Kidney (tissue), 14 donors: ENCODE data around the gene HSFX3. TPM values are rescaled to one million over a fixed set of nuclear protein-coding genes. Genes with fewer than 3 reads are reported as not detected.
"Not testable (repeated sequence)": the region's sequence is repeated elsewhere in the genome, so short reads cannot be mapped to it uniquely, and the experiment has no call there.

Source experiments
- DNase-seq, 5 donors: peaks; one replicate each; pipeline ENCODE4 v3.0.0-alpha.2; 2013 to 2020
- FAIRE-seq: peaks from 2 replicates; lab custom pipeline; 2012; peaks lifted over from hg19 to GRCh38; lab: Jason Lieb, UNC
- H3K27ac ChIP-seq, 2 donors: one replicate each; pipeline ENCODE4 v1.7.0; 2013; ENCODE audit warnings: low read depth in 2 of 2, low read length in 2 of 2, inconsistent platforms in 1 of 2
- H3K27me3 ChIP-seq: one replicate; pipeline ENCODE4 v1.7.1; 2013; ENCODE audit warnings: low read length, inconsistent platforms; ENCODE audit not compliant: control insufficient read depth, insufficient read depth
- H3K36me3 ChIP-seq, 3 donors: one replicate each; pipeline versions ENCODE4 v1.7.0 to v1.7.1; 2013; ENCODE audit warnings: low read length in 3 of 3, control low read depth in 1 of 3, inconsistent platforms in 1 of 3; ENCODE audit not compliant: insufficient read depth in 3 of 3, control insufficient read depth in 2 of 3
- H3K4me1 ChIP-seq, 3 donors: one replicate each; pipeline versions ENCODE4 v1.7.0 to v1.7.1; 2013; ENCODE audit warnings: low read length in 3 of 3, inconsistent platforms in 1 of 3, low read depth in 1 of 3; ENCODE audit not compliant: control insufficient read depth in 2 of 3, insufficient read depth in 2 of 3
- H3K4me3 ChIP-seq, 3 donors: one replicate each; pipeline versions ENCODE4 v1.7.0 to v1.8.1; 2013; ENCODE audit warnings: low read length in 3 of 3, control low read depth in 1 of 3, inconsistent platforms in 1 of 3
- H3K9ac ChIP-seq, 3 donors: one replicate each; pipeline versions ENCODE4 v1.7.0 to v1.7.1; 2013; ENCODE audit warnings: low read length in 3 of 3, control low read depth in 1 of 3, inconsistent platforms in 1 of 3
- H3K9me3 ChIP-seq, 3 donors: one replicate each; pipeline versions ENCODE4 v1.7.0 to v1.7.1; 2013; ENCODE audit warnings: low read length in 3 of 3, control low read depth in 1 of 3, inconsistent platforms in 1 of 3; ENCODE audit not compliant: control insufficient read depth in 2 of 3, insufficient read depth in 1 of 3
- intact Hi-C: fragments of 100-400 bp; cut with DNase I; formaldehyde crosslinking; loops from one replicate; pipeline ENCODE4 v1.11.1; 2022
- polyA plus RNA-seq: library from polyadenylated mRNA; stranded (reverse); fragments of 350-450 nt; fragmentation: Illumina TruSeq; extraction: RNeasy Lipid Tissue Mini Kit (QIAGEN cat#74804); gene quantifications from one replicate; pipeline ENCODE4 v1.2.3, GENCODE V29; 2014; ENCODE audit warnings: low read depth, low replicate concordance; ENCODE audit not compliant: insufficient read depth
- total RNA-seq: library from RNA; stranded (reverse); fragmentation: NEBNext Ultra II Directional; extraction: Animal tissue kit (Norgen Biotek cat#: 25700); gene quantifications from one replicate; pipeline ENCODE4 v1.2.1, GENCODE V29; 2021
- TF ChIP-seq, protein P1 (sequence below): IDR thresholded peaks from 3 replicates; pipeline ENCODE4 v1.5.1; 2012; ENCODE audit warnings: mild to moderate bottlenecking, moderate library complexity, borderline replicate concordance; ENCODE audit not compliant: insufficient read depth; ENCODE audit errors: extremely low read depth
- donor health status: control.
- donor health status: control.
- donor health status: control.
- donor health status: control.
- donor health status: control.
- donor health status: DM: yes; HTN: yes; CAD: no.
- donor health status: Normal renal cell carcinoma (clear cell type).

HSFX3 gene
- total and polyA plus RNA-seq, 2 donors from 2014 or later, result not detected

DNA sequence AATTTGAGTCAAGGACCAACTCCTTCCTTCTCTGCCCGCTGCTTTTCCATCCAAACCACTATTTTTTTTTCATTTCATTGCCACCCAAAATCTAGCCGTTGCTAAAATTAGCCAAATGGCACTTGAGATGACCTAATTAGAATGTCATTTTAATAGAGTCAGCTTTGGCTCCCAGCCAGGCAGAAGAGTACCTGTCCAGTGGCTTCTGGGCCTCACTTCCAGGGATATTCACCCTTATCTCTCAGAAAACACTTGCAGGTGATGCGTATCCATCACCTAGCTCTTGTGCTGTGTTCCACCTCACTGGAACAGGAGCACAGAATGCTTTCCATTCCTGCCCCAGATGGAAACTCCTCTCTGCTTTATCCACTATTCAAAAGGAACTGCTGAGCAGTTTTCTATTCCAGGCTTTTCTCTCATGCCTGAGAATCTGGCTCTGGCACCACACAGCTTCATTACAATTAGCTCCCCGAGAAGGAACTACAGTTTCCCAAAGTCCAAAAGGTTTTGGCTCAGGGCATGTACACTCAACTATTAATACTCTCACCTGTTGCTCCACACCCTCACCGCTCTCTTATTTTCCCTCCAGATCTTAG lies 19.1 kb upstream of the HSFX3 start:
- Histone ChIP-seq H3K27me3 (no peaks in the 10 kb centered on the region), H3K4me1 (no peaks in the 10 kb centered on the region), H3K9ac (no peak overlapping the region), H3K4me3 (no peak overlapping the region), H3K36me3 (no peaks in the 10 kb centered on the region), H3K9me3 (no peaks in the 10 kb centered on the region), H3K27ac (no peak overlapping the region)
- FAIRE-seq (no peak), DNase-seq (no peak)
- intact Hi-C loops, result no loop called here
- TF ChIP-seq, protein P1, sequence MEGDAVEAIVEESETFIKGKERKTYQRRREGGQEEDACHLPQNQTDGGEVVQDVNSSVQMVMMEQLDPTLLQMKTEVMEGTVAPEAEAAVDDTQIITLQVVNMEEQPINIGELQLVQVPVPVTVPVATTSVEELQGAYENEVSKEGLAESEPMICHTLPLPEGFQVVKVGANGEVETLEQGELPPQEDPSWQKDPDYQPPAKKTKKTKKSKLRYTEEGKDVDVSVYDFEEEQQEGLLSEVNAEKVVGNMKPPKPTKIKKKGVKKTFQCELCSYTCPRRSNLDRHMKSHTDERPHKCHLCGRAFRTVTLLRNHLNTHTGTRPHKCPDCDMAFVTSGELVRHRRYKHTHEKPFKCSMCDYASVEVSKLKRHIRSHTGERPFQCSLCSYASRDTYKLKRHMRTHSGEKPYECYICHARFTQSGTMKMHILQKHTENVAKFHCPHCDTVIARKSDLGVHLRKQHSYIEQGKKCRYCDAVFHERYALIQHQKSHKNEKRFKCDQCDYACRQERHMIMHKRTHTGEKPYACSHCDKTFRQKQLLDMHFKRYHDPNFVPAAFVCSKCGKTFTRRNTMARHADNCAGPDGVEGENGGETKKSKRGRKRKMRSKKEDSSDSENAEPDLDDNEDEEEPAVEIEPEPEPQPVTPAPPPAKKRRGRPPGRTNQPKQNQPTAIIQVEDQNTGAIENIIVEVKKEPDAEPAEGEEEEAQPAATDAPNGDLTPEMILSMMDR, result no peak

- no peaks in the 10 kb centered on the region for H3K4me1 ChIP-seq
- intact Hi-C loops, result no loop called here
- no peak overlapping the region for H3K4me3 ChIP-seq
- FAIRE-seq (no peak), DNase-seq (no peak)
- no peaks in the 10 kb centered on the region for H3K9me3 ChIP-seq
- no peak overlapping the region for H3K9ac ChIP-seq
- no peak overlapping the region for H3K27ac ChIP-seq
- H3K27me3 ChIP-seq, result no peaks in the 10 kb centered on the region
- no peaks in the 10 kb centered on the region for H3K36me3 ChIP-seq
- TF ChIP-seq, protein P1, result no peak
Observed at GRCh38 chrX:149567621-149568417, 18.1 kb upstream of the HSFX3 start.

GRCh38 chrX:149563359-149563758 lies 13.6 kb upstream of the HSFX3 start:
- Histone ChIP-seq H3K36me3 (no peaks in the 10 kb centered on the region), H3K4me1 (no peaks in the 10 kb centered on the region), H3K27me3 (no peaks in the 10 kb centered on the region), H3K27ac (no peak overlapping the region), H3K9me3 (no peaks in the 10 kb centered on the region), H3K9ac (no peak overlapping the region), H3K4me3 (no peak overlapping the region)
- FAIRE-seq (no peak), DNase-seq (no peak)
- intact Hi-C loops, result no loop called here
- TF ChIP-seq, protein P1, result no peak

GRCh38 chrX:149555251-149555650 lies 5.5 kb upstream of the HSFX3 start:
- H3K9ac ChIP-seq, H3K27ac ChIP-seq, H3K4me1 ChIP-seq, intact Hi-C loops, H3K4me3 ChIP-seq, H3K27me3 ChIP-seq, H3K9me3 ChIP-seq, DNase-seq, H3K36me3 ChIP-seq, FAIRE-seq: not testable (repeated sequence)

GRCh38 chrX:149551939-149552248 lies 2.2 kb upstream of the HSFX3 start:
- intact Hi-C loops, FAIRE-seq: not testable (repeated sequence)

GRCh38 chrX:149551245-149551938 lies 1.7 kb upstream of the HSFX3 start:
- H3K27ac ChIP-seq, H3K4me1 ChIP-seq, intact Hi-C loops, H3K27me3 ChIP-seq, H3K9ac ChIP-seq, H3K4me3 ChIP-seq, H3K9me3 ChIP-seq, DNase-seq, FAIRE-seq, H3K36me3 ChIP-seq: not testable (repeated sequence)

More at GRCh38 chrX:149551939-149552248, 2.2 kb upstream of the HSFX3 start:
- H3K27ac ChIP-seq, H3K4me3 ChIP-seq, H3K36me3 ChIP-seq, H3K4me1 ChIP-seq, H3K9me3 ChIP-seq, H3K27me3 ChIP-seq, DNase-seq, H3K9ac ChIP-seq: not testable (repeated sequence)
